SW480 (cell line): ENCODE measurements around the gene PIM2.

Source experiments
- DNase-seq: peaks from one replicate; pipeline ENCODE4 v3.0.0-alpha.2; 2016; ENCODE audit warnings: low spot score

PIM2 gene

DNA sequence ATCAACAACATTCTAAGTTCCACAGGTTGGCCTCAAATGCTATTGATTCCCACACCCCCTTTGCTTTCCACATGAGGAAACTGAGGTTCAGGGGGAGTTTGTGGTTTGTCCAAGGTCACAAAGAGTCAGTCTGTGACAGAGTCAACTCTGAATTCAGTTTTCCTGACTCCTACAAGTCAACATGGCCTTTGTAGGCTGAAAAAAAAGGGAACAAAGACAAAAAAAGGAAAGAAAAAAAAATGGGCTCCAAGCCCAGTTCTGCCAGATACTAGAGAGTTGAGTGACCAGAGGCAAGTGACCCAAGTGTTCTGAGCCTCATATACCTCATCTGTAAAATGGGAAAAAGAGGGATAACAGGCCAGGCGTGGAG is 16.5 kb upstream of the PIM2 start:
- no peak for DNase-seq

DNA sequence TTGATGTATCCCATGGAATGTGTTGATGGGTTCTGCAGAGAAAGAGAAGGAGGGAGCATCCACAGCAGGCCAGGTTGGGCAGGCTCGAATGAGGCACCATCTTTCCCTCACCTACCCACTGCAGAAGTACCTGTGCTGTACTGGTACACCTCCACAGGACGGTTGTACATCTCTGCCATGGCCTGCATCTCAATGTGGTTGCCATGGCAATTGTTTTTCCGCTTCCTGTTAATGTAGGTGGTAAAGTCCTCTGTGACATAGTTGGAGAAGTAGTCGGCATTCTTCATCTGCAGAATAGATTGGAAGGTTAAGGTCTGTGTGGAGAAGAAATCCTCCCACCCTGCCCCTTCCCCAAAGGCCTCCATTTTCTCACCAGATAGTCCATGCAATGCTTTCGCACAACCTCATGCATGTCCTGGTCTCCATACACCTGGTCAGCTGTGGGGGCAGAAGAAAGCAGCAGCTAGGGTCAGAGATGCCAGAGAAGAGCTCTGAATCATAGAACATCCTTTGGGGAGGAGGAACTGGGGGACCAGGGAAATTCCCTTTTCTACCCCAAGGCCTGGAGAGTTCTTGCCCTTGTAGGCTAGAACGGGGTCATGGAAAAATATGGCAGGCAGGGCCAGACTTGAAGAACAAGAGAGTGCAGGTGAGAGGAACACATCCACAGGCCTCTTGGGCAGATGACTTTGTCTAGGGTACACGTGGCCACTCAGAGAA is 15.9 kb upstream of the PIM2 start:
- DNase-seq = no peak

DNA sequence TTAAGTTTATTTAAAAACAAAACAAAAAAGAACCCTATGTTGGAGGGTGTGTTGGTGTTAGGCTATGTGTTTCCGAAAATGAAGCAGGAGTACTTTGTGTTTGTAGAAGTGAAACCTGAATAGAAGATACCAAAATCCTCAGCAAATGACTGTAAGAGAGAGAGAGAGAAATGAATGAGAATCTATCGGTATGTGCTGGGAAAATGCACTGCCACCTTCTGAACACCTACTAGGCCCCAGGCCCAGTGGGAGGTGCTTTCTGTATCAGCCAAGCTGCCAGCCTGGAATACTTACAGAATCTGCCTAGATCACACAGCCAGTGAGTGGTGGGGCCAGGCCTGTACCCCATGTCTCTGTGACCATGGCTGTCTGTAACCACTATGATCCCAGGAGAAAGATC is 14.9 kb upstream of the PIM2 start:
- DNase-seq = no peak

DNA sequence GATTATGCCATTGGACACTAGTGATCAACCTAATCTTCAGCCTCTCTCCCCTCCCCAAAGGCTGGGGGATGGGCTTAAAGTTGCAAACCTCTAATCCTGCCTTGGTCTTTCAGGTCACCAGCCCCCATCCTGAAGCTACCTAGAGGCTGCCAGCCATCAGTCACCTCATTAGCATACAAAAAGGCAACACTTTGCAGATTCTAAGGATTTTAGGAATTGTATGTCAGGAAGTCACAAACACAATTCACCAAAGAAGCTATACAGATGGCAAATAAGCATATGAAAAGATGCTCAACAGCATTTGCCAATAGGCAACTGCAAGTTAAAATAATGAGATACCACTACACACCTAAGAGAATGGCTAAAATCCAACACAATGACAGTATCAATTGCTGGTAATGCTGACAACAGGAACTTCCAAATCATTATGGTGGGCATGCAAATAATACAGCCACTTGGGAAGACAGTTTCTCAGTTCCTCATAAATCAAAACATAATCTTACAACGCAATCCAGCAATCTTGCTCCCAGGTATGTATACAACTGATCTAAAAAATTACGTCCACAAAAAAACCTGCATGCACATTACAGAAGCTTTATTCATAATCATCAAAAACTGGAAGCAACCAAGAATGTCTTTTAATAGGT is 9.0 kb upstream of the PIM2 start:
- no peak for DNase-seq

DNA sequence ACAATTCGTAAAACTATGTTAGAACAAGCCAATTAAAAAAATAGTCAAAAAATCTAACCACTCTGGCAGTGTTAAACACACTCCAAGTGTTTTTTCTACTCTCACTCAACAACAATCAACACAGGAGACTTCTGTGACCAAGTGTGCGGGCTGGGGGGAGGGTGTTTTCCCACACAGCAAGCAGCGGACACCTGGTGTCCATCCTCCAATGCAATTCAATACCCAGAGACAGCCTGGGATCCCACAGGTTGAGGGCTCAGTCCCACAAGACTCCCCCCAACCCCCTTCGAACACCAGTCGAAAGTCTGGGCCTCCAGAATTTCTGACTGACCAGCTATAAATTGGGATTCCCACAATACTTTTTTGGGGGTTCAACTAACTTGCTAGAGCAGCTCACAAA is 8.3 kb upstream of the PIM2 start:
- no peak for DNase-seq

DNA sequence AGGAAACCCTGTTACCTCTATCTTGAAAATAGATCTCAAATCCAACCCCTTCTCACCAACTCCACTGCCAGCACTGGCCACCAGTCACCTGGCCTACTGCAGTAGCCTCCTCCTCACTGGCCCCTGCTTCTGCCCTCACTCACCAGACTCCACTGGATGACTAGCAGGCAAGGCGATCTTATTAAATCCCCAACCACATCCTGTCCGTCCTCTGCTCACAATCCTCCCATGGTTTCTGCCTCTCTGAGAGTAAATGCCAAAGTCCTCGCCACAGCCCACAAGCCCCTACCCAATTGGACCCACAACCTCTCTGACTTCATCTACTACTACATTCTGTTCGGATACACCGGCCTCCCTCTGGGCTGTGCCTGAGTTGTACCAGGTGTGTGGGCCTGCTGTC is 5.4 kb upstream of the PIM2 start:
- no peak for DNase-seq

DNA sequence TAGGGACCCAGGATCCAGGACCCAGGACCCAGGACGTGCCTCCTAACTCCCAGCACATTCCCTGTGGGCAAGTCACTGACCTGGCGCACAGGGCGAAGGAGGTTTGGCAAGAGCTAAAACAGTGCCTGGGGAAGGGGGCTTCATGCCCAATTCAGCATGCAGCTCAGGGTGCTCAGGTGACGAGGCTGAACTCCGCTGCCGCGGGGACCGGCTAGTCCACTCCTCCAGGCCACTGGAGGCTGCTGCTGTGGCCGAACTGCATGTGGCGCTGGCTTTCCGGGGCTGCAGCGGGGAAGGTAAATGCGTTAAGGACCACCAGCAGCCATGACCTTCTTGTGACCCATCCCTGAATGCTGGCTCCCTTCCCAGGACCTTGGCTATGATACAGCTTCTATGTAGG is 4.9 kb upstream of the PIM2 start:
- no peak for DNase-seq

DNA sequence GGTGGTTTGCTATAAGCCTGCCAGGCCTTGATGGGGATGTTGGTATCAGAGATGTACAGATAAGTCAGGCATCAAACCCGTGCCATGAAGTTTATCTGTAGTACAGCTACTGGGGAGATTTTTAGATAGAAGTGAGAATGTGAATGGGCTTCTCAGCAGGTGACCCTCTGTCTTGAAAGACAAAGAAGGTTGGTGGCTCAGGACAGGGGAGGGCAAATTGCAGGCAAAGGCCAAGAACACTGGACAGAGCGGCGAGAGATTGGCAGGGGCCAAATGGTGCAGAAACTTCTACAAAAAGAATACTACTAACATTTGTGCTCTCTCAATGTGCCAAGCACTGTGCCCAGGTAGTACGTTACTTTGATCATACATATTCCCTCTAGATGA is 1.9 kb upstream of the PIM2 start:
- no peak for DNase-seq

DNA sequence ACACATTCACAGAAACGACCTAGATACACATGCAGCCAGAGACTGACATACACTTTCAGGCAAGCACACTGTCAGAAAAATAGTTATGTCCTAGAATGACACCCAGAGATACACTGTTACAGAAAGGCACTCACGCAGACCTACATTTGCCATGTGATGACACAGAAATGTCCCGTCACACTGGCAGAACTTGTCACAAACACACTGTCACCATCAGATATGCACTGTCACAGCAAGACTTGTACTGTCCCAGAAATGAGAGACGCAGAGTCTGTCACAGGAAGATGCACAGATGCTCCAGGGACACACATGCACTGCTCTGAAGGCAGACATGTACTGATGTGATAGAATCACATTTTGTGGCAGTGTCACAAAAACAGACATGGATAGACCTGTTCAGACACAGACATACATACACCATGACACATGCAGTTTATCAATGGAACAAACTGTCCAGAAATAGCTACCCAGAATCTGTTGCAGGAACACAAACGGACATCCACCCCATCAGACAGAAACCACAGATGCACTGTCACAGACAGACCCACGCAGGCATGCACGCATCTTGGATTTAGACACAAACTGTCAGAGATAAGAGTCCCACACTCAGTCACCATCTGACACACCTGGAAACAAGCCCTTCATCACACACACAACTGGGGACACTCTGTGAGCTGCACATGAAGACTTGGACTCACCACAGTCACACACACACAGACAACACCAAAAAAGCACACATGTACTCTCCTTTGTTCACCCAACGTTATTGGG is 1.3 kb upstream of the PIM2 start:
- DNase-seq = no peak

DNA sequence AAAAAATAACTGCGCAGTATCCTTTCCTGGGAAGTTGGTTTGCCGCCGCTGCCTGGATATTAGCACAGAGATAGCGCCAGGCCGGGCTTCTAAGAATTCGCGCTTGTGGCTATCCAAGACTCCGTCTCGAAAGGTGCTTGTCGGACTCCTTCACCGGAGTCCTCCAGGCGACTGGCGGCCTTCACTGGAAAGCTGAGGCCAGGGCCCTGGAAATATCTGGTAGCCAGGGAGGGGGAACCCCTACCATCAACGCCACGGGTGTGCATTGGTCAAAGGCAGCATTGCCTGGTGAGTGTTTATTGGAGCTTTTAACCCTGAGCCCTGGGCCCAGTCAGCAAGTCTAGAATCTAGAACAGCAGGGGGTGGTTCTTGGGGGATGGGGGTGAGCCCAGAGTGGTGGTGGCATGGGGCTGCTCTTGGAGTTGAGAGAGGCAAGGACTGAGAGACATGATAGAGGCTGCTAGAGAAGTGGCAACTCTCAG is 577 bp upstream of the PIM2 start:
- no peak for DNase-seq

DNA sequence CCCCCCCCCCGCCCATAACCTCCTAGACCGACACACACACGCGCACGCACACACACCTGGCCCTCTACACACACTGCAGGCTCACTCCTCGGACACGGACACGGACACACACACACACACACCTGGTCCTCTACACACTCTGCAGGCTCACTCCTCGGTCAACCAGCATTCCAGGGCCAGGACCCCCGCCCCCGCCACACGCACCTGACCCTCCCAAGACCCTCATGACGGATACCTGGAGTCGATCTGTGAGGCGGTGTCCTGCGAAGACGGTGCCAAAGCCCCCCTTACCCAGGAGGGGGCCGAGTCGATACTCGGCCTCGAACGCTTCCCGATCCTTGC is 552 bp downstream of the PIM2 start:
- no peak for DNase-seq

DNA sequence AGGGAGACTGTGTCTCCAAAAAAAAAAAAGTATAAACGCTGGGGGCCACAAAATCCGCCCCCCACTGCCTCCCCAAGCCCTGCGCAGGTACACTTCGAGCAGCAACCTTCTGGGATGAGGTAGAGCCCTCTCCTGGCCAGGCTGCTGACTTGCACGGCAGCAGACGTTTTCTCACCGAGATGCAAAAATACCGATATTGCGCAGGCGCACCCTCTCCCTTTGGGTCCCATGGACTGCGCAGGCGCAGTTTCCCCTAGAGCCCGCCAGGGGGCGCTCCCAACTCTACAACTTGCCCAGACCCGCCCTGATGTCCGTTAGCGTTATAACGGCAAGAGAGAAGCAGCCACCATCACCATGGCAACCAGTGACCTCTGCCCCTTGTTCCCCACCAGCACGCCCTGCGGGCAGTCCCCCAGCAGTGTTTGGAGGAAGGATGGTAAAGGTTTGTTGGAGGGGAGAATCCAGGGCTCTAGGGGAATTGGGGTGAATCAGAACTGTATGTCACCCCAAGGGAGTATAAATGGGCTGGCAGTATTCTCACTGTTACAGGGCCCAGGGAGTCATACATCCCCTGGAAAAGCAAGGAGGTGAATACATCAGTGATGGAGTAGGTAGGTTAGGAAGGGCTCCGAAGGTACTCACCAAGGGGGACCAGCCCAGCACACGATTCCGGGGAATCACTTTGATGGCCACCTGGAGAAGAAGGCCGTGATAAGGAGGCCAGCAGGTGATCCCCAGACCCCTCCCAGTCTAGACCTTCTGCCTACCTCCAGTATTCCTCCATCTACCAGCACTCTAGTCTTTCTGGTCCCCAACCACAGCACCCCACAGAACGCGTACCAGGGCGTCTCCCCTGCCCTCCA is 1.5 kb downstream of the PIM2 start:
- DNase-seq = peak; percentile 91

DNA sequence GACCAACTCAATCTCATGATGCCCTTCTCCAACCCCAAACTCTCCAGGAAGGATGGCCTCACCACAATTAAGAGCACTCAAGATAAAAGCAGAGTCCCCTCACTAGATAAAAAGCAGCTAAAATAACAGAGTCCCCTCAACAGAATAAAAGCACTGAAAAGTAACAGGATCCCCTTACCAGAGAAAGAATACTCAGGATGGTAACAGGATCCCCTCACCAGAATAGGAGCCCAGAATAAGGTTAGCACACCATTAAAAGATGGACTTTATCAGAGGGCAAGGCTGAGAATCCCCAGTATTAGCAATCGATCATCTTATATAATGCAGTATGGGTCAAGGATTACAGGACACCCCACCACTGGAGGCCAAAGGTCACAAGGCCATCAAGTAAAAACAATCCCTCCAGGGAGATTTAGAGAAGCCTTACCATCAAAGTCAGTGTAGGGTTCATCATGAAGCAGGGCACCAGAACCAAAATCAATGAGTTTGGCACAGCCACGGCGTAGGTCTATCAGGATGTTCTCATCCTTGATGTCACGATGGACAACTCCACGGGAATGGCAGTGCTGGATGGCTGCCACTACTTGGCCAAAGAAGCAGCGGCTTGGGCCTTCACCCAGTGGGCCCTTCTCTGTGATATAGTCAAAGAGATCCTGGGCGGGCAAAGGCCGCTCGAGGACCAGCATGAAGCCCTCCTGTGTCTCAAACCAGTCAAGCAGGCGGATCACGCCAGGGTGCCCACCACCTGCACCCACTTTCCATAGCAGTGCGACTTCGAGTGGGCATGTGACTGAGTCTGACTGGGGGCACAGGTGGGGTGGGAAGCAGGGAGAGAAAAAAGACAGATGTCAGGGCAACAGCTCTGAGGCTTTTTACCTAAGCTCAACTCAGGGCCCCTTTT is 4.0 kb downstream of the PIM2 start:
- no peak for DNase-seq

DNA sequence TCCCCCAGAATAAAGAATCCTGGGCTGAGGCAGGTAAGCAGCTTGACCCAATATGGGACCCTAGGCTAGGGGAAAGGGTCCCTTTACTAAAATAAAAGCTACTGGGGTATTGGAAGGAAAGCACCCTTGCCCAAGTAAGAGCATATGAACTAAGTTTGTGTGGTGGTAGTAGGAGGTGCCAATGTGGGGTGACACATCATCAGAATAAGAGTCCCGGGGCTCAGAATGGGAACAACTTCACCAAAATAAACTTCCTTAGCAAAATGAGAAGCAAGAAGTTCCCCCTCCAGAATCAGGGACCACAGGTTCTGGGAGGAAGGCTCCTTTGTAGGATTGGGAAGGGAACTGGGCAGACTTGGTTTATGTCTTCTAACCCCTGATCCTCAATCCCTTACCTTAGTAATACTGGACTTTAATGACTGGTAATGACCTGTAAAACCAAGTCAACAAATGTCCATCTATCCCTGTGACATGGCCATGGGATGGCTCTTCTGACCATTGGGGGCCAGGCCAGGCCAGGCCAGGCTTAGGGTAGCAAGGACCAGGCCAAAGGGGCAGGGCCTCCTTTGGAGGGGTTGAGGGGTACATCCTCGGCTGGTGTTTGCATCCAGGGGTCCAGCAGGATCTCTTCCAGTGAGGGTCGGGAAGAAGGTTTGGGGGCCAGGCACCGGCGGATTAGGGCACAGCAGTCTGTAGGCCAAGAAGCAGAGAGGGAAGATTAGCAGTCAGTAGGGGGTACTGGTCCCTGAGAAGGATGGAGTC is 5.0 kb downstream of the PIM2 start:
- no peak for DNase-seq

DNA sequence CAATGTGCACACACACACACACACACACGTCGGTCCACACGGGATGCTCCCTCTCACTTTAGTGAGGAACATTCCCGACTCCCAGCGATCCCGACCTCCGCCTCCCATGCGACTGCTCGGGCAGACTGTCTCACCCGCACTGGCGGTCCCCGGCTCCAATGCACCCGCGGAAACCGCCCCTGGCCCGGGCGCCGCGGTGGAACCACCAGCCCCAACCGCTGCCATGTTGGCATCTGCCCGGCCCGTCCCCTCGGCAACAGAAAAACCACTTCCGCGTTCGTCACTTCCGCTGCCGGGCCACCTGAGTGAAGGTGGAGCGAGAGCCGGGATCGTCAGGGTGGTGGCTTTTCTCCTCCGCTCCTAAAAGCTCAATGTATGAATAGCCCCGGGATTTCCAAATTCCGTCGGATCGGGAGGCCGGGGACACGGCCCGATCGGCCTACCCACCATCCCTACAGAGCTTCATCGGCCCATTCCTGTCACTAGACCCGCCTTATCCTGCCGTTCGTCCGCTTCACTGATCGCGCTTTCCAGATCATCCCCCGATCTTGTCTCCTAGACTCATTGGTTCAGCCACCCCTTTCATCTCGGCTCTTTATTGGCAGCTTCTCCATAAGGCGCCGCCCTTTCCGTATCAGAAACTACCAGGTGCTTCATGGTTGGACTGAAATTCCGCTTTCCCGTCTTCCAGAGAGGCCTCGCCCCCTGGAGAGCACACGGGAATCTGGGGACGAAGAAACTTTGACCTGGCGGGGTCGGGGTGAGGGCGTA is 7.2 kb downstream of the PIM2 start, which contains the start of gene SLC35A2:
Gene SLC35A2, minus strand, starts transcription at position 235 of the 771 bp plus-strand sequence. Its CDS starts 10 bp downstream, at position 225.
- DNase-seq = peak; percentile 94

DNA sequence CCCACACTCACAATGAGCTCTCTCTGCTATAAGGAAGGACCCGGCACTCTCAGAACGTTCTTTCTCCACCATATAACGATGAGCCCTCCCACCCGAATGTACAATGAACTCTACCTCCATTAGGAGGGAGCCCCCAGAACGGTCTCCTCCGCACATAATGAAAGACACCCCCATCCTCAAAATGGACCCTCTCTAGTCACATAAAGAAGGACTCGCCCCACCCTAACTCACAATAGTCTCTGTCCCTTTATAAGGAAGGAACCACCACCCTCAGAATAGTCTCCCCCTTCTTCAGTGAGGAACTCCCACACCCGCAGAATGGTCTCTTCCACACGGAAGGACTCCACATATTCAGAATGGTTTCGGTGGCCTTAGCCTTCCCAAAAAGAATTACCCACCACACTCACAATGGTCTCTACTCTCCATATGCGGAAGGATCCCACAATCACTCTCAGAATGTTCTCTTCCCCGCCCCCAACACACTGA is 7.9 kb downstream of the PIM2 start:
- peak; percentile 17 for DNase-seq

DNA sequence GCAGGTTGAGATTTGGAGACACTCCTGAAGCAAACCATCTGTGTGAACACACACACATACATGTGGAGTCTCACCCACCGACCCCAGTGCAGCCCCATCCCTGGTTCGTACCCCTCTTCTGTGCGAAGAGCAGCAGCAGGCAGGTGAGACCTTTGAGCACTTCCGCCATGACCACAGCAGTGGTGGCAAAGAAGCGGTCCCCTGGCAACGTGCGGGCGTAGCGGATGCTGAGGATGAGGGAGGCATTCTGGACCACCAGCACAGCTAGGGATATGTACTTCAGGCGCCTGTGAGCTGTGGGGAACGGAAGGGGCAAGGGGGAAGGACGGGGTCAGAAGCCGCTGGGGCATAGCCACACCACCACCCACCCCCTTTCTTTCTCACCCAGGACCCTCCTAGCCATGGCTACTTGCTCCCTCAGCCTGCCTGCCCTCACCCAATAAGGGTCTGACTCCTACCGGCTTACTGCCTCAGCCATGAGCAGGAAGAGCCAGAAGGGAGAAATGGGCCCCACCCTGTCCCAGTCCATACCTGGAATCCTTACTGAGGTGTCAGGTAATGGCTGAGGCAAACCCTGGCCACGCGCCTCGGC is 9.0 kb downstream of the PIM2 start:
- DNase-seq = no peak

DNA sequence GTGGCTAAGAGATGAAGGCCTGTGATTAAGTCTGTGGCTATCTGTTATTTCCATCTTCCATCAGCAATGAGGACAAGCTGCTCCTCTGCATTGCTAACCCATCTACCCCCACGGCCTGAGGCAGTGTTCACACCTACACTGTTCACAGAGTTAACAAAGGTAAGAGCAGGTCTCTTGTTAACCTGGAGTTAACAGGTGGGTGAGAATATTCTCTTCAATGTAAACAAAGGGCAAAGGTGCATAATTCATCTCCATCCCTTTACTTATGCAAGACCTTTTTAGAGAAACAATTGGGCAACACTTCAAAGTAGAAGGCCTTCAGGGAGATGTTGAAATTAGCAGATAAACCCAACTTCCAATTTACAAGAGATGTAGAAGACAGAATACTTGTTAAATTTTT is 10.2 kb downstream of the PIM2 start:
- no peak for DNase-seq
